MM.1S (cell line): ENCODE data around the gene PDZRN3.

ENCODE experiments used
- DNase-seq: peaks from one replicate; pipeline ENCODE4 v3.0.0-alpha.2; 2015
- H2AFZ ChIP-seq: fragments of 300-600 bp; sonication (generic); 2 replicates; pipeline ENCODE4 v1.6.0; 2016; ENCODE audit warnings: antibody characterized with exemption, low read length
- H3F3A ChIP-seq: fragments of 300-600 bp; sonication (generic); 2 replicates; pipeline ENCODE4 v1.6.1; 2016; ENCODE audit warnings: mild to moderate bottlenecking, antibody characterized with exemption, low read length, moderate library complexity, mixed read lengths; ENCODE audit not compliant: insufficient read depth
- H3K27ac ChIP-seq: fragments of 300-600 bp; sonication (generic); 2 replicates; pipeline ENCODE4 v1.5.1; 2016; ENCODE audit warnings: mild to moderate bottlenecking, low read length
- H3K27me3 ChIP-seq: fragments of 300-600 bp; sonication (generic); replicated peaks from 2 replicates; pipeline ENCODE4 v1.6.0; 2016; ENCODE audit warnings: low read length; ENCODE audit not compliant: insufficient read depth
- H3K36me3 ChIP-seq: fragments of 300-600 bp; sonication (generic); replicated peaks from 2 replicates; pipeline ENCODE4 v1.6.1; 2016; ENCODE audit warnings: mild to moderate bottlenecking, low read length, mixed read lengths; ENCODE audit not compliant: insufficient read depth
- H3K4me1 ChIP-seq: fragments of 300-600 bp; sonication (generic); 2 replicates; pipeline ENCODE4 v1.6.1; 2016; ENCODE audit warnings: low read length, mixed read lengths
- H3K4me2 ChIP-seq: fragments of 300-600 bp; sonication (generic); 2 replicates; pipeline ENCODE4 v1.6.0; 2016; ENCODE audit warnings: low read depth, low read length
- H3K4me3 ChIP-seq: fragments of 300-600 bp; sonication (generic); 2 replicates; pipeline ENCODE4 v1.5.1; 2016; ENCODE audit warnings: low read length, mixed read lengths
- H3K79me2 ChIP-seq: fragments of 300-600 bp; sonication (generic); 2 replicates; pipeline ENCODE4 v1.6.1; 2016; ENCODE audit warnings: mixed run types, low read length, mixed read lengths
- H3K9ac ChIP-seq: fragments of 300-600 bp; sonication (generic); 2 replicates; pipeline ENCODE4 v1.6.1; 2016; ENCODE audit warnings: low read length, mixed read lengths
- H3K9me2 ChIP-seq: fragments of 300-600 bp; sonication (generic); replicated peaks from 2 replicates; pipeline ENCODE4 v1.6.1; 2016; ENCODE audit warnings: mild to moderate bottlenecking, low read length, mixed read lengths; ENCODE audit not compliant: insufficient read depth
- H3K9me3 ChIP-seq: fragments of 300-600 bp; sonication (generic); replicated peaks from 2 replicates; pipeline ENCODE4 v1.6.1; 2016; ENCODE audit warnings: mild to moderate bottlenecking, low read length, mixed read lengths; ENCODE audit not compliant: insufficient read depth
- H4K20me1 ChIP-seq: fragments of 300-600 bp; sonication (generic); 2 replicates; pipeline ENCODE4 v1.6.1; 2016; ENCODE audit warnings: mild to moderate bottlenecking, low read length, moderate library complexity, mixed read lengths; ENCODE audit not compliant: insufficient read depth
- CTCF ChIP-seq: fragments of 300-600 bp; sonication (generic); IDR thresholded peaks from 2 replicates; pipeline ENCODE4 v1.5.1; 2016; ENCODE audit warnings: antibody characterized with exemption, low read length, mixed read lengths
- EZH2 ChIP-seq: fragments of 300-600 bp; sonication (generic); optimal IDR thresholded peaks from 2 replicates; pipeline ENCODE3; 2017; ENCODE audit warnings: low read depth, mild to moderate bottlenecking, antibody characterized with exemption, low read length, mixed read lengths
- EZH2phosphoT487 ChIP-seq: fragments of 300-600 bp; sonication (generic); IDR thresholded peaks from 2 replicates; pipeline ENCODE4 v1.6.1; 2018; ENCODE audit warnings: antibody characterized with exemption, low read length

The PDZRN3 gene

GRCh38 chr3:73548436-73548835 is 76.3 kb downstream of the PDZRN3 start:
- no peaks in the 10 kb centered on the region for H3K27me3 ChIP-seq
- H3K9ac ChIP-seq: no peak overlapping the region
- H4K20me1 ChIP-seq: no peaks in the 10 kb centered on the region
- no peak for DNase-seq
- H3F3A ChIP-seq: no peaks in the 10 kb centered on the region
- H3K36me3 ChIP-seq: no peaks in the 10 kb centered on the region
- no peaks in the 10 kb centered on the region for H3K4me1 ChIP-seq
- no peaks in the 10 kb centered on the region for H3K9me3 ChIP-seq
- no peaks in the 10 kb centered on the region for H3K79me2 ChIP-seq
- no peak overlapping the region for H3K4me3 ChIP-seq
- TF ChIP-seq EZH2 (no peak), EZH2phosphoT487 (no peak), CTCF (no peak)
- H2AFZ ChIP-seq: no peak overlapping the region
- H3K27ac ChIP-seq: no peak overlapping the region
- H3K9me2 ChIP-seq: no peaks in the 10 kb centered on the region
- no peak overlapping the region for H3K4me2 ChIP-seq

- H4K20me1 ChIP-seq: no peaks in the 10 kb centered on the region
- H3F3A ChIP-seq: no peaks in the 10 kb centered on the region
- DNase-seq: no peak
- no peak overlapping the region for H3K9ac ChIP-seq
- H3K36me3 ChIP-seq: no peaks in the 10 kb centered on the region
- H3K9me2 ChIP-seq: no peaks in the 10 kb centered on the region
- no peak for TF ChIP-seq CTCF
- TF ChIP-seq EZH2: no peak
- TF ChIP-seq EZH2phosphoT487: no peak
- H3K4me2 ChIP-seq: no peak overlapping the region
- no peaks in the 10 kb centered on the region for H3K4me1 ChIP-seq
- no peaks in the 10 kb centered on the region for H3K27me3 ChIP-seq
- H3K4me3 ChIP-seq: no peak overlapping the region
- H3K27ac ChIP-seq: no peak overlapping the region
- H3K9me3 ChIP-seq: no peaks in the 10 kb centered on the region
- no peak overlapping the region for H2AFZ ChIP-seq
- no peaks in the 10 kb centered on the region for H3K79me2 ChIP-seq
Observed at GRCh38 chr3:73547427-73548248, 77.1 kb downstream of the PDZRN3 start.

- Histone ChIP-seq H3K4me1 (no peaks in the 10 kb centered on the region), H3K4me2 (no peak overlapping the region), H3F3A (no peaks in the 10 kb centered on the region)
Observed at GRCh38 chr3:73546961-73547360, 77.8 kb downstream of the PDZRN3 start.

More at GRCh38 chr3:73546961-73547360, 77.8 kb downstream of the PDZRN3 start:
- no peak overlapping the region for H3K27ac ChIP-seq
- no peaks in the 10 kb centered on the region for H4K20me1 ChIP-seq
- H3K36me3 ChIP-seq: no peaks in the 10 kb centered on the region
- DNase-seq: no peak
- no peaks in the 10 kb centered on the region for H3K27me3 ChIP-seq
- no peak overlapping the region for H3K4me3 ChIP-seq
- no peak overlapping the region for H2AFZ ChIP-seq
- H3K9ac ChIP-seq: no peak overlapping the region
- H3K79me2 ChIP-seq: no peaks in the 10 kb centered on the region
- H3K9me3 ChIP-seq: no peaks in the 10 kb centered on the region
- TF ChIP-seq EZH2phosphoT487 (no peak), CTCF (no peak), EZH2 (no peak)
- no peaks in the 10 kb centered on the region for H3K9me2 ChIP-seq
